ENCODE measurements around the gene LMCD1.
A peak's percentile ranks its signal among the peaks of the same experiment; 100 is the strongest.

Gene LMCD1

GRCh38 chr3:8556473-8556869 lies 54.8 kb downstream of the LMCD1 start:
- DNase-seq (ENCODE audit: insufficient read length, low spot score): no peak
- no peak for FAIRE-seq

GRCh38 chr3:8557298-8557697 lies 55.7 kb downstream of the LMCD1 start:
- DNase-seq (ENCODE audit: insufficient read length, low spot score) (no peak), FAIRE-seq (no peak)

- DNase-seq (ENCODE audit: insufficient read length, low spot score) (no peak), FAIRE-seq (no peak)
Measured at GRCh38 chr3:8558645-8559044, 57.0 kb downstream of the LMCD1 start.

- FAIRE-seq: no peak
- DNase-seq (ENCODE audit: insufficient read length, low spot score): no peak
Measured at GRCh38 chr3:8559351-8559750, 57.7 kb downstream of the LMCD1 start.

- no peak for DNase-seq (ENCODE audit: insufficient read length, low spot score)
- FAIRE-seq: no peak
Measured at GRCh38 chr3:8560366-8561007, 58.9 kb downstream of the LMCD1 start.

GRCh38 chr3:8561370-8561769 lies 59.7 kb downstream of the LMCD1 start:
- FAIRE-seq (no peak), DNase-seq (ENCODE audit: insufficient read length, low spot score) (no peak)

GRCh38 chr3:8562081-8562595 lies 60.5 kb downstream of the LMCD1 start:
- no peak for FAIRE-seq
- no peak for DNase-seq (ENCODE audit: insufficient read length, low spot score)

GRCh38 chr3:8563146-8563545 lies 61.5 kb downstream of the LMCD1 start:
- FAIRE-seq (no peak), DNase-seq (ENCODE audit: insufficient read length, low spot score) (no peak)

- DNase-seq (ENCODE audit: insufficient read length, low spot score): no peak
- FAIRE-seq: no peak
Measured at GRCh38 chr3:8563597-8563996, 62.0 kb downstream of the LMCD1 start.

GRCh38 chr3:8565376-8565775 lies 63.8 kb downstream of the LMCD1 start:
- FAIRE-seq: no peak

GRCh38 chr3:8567784-8568575 lies 66.4 kb downstream of the LMCD1 start:
- no peak for FAIRE-seq
- DNase-seq (ENCODE audit: insufficient read length, low spot score): no peak

More at GRCh38 chr3:8565376-8565775, 63.8 kb downstream of the LMCD1 start:
- no peak for DNase-seq (ENCODE audit: insufficient read length, low spot score)

GRCh38 chr3:8571256-8571655 lies 69.6 kb downstream of the LMCD1 start:
- FAIRE-seq (no peak), DNase-seq (ENCODE audit: insufficient read length, low spot score) (no peak)

- no peak for FAIRE-seq
- DNase-seq (ENCODE audit: insufficient read length, low spot score): no peak
Measured at GRCh38 chr3:8573342-8573926, 71.8 kb downstream of the LMCD1 start.

- no peak for DNase-seq (ENCODE audit: insufficient read length, low spot score)
- no peak for FAIRE-seq
Measured at GRCh38 chr3:8574040-8574669, 72.5 kb downstream of the LMCD1 start.

- no peak for FAIRE-seq
- DNase-seq (ENCODE audit: insufficient read length, low spot score): no peak
Measured at GRCh38 chr3:8574670-8575322, 73.2 kb downstream of the LMCD1 start.

GRCh38 chr3:8575364-8576104 lies 73.9 kb downstream of the LMCD1 start:
- no peak for DNase-seq (ENCODE audit: insufficient read length, low spot score)

GRCh38 chr3:8576436-8576835 lies 74.8 kb downstream of the LMCD1 start:
- FAIRE-seq (no peak), DNase-seq (ENCODE audit: insufficient read length, low spot score) (no peak)

More at GRCh38 chr3:8575364-8576104, 73.9 kb downstream of the LMCD1 start:
- FAIRE-seq: no peak

GRCh38 chr3:8576841-8577571 lies 75.4 kb downstream of the LMCD1 start:
- FAIRE-seq: no peak
- DNase-seq (ENCODE audit: insufficient read length, low spot score): no peak

GRCh38 chr3:8578282-8578681 lies 76.7 kb downstream of the LMCD1 start:
- DNase-seq (ENCODE audit: insufficient read length, low spot score): no peak
- FAIRE-seq: peak; percentile 21
